Measurements from ENCODE around the gene SPRED3. TPM values are rescaled to one million over a fixed set of nuclear protein-coding genes. Genes with fewer than 3 reads are reported as not detected.

SPRED3 gene
- total and polyA plus RNA-seq, 2 donors (not counting 1 experiment from before 2014, with no cell fraction given), result 1.5 to 2.0 TPM

DNA sequence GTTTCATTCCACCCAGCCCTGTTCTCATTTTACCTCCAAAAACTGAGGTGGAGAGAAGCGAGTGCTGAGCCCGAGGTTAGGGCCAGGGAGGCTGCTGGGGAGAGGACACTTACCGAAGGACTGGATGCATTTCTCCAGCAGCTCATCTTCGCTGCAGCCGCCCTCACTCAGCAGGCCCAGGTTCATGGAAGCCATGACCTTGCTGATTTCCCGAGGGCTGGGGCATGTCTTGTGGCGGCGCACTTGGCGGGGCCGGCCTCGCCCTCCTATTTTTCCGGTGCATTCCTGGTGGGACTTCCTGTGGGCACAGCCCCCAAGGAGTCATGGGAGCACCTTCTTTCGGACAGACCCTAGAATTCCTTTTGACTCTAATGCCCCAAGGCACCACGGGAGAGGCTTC is 33.4 kb downstream of the SPRED3 start:
- H3K36me3 ChIP-seq (ENCODE audit: control insufficient read depth, insufficient read depth, low read length), result no peaks in the 10 kb centered on the region
- H2AFZ ChIP-seq (ENCODE audit: low read length), result no peak overlapping the region
- H3K9ac ChIP-seq (ENCODE audit: insufficient read depth, low read length), result no peak overlapping the region
- H3K4me1 ChIP-seq (ENCODE audit: control insufficient read depth, extremely low read depth, insufficient read depth, low read length), result no peaks in the 10 kb centered on the region
- peaks cover 18% of the 10 kb centered on the region for H3K27me3 ChIP-seq (ENCODE audit: control insufficient read depth, insufficient read depth, low read length)
- H3K9me3 ChIP-seq (ENCODE audit: control insufficient read depth, insufficient read depth, low read depth, low read length), result no peaks in the 10 kb centered on the region
- H3K79me2 ChIP-seq (ENCODE audit: control insufficient read depth, insufficient read depth, low read length), result no peaks in the 10 kb centered on the region
- H3K27ac ChIP-seq (ENCODE audit: insufficient read depth, low read length), result no peak overlapping the region
- H3K4me3 ChIP-seq (replicated peaks in 1 of 4; ENCODE audit: control extremely low read depth in 1 of 4, insufficient read depth in 1 of 4, low read depth in 3 of 4, low read length in 4 of 4), result no peak overlapping the region
- DNase-seq (ENCODE audit: low read depth in 2 of 2), result no peak
- H4K20me1 ChIP-seq (ENCODE audit: control insufficient read depth, extremely low read depth, insufficient read depth, low read length), result no peaks in the 10 kb centered on the region
- no peak overlapping the region for H3K4me2 ChIP-seq (ENCODE audit: extremely low read depth, insufficient read depth, low read length)
- no peak for TF ChIP-seq EZH2 (IDR thresholded peaks at IDR 0.05; ENCODE audit: low read length, missing control alignments)
- TF ChIP-seq, protein P1, sequence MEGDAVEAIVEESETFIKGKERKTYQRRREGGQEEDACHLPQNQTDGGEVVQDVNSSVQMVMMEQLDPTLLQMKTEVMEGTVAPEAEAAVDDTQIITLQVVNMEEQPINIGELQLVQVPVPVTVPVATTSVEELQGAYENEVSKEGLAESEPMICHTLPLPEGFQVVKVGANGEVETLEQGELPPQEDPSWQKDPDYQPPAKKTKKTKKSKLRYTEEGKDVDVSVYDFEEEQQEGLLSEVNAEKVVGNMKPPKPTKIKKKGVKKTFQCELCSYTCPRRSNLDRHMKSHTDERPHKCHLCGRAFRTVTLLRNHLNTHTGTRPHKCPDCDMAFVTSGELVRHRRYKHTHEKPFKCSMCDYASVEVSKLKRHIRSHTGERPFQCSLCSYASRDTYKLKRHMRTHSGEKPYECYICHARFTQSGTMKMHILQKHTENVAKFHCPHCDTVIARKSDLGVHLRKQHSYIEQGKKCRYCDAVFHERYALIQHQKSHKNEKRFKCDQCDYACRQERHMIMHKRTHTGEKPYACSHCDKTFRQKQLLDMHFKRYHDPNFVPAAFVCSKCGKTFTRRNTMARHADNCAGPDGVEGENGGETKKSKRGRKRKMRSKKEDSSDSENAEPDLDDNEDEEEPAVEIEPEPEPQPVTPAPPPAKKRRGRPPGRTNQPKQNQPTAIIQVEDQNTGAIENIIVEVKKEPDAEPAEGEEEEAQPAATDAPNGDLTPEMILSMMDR (conservative IDR thresholded peaks at IDR 0.05 in 1 of 2, IDR thresholded peaks at IDR 0.05 in 1 of 2; ENCODE audit: low read depth in 1 of 2, low read length in 2 of 2), result no peak

DNA sequence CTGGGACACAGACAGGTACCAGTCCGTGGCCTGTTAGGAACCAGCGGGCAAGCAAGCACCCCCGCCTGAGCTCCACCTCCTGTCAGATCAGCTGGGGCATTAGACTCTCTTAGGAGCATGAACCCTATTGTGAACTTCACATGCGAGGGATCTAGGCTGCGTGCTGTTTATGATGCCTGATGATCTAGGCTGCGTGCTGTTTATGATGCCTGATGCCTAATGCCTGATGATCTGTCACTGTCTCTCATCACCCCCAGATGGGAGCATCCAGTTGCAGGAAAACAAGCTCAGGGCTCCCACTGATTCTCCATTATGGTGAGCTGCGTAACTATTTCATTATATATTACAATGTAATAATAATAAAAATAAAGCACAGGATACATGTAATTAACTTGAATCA is 33.9 kb downstream of the SPRED3 start:
- DNase-seq (ENCODE audit: low read depth in 2 of 2), result no peak
- H3K79me2 ChIP-seq (ENCODE audit: control insufficient read depth, insufficient read depth, low read length), result no peaks in the 10 kb centered on the region
- no peaks in the 10 kb centered on the region for H3K9me3 ChIP-seq (ENCODE audit: control insufficient read depth, insufficient read depth, low read depth, low read length)

DNA sequence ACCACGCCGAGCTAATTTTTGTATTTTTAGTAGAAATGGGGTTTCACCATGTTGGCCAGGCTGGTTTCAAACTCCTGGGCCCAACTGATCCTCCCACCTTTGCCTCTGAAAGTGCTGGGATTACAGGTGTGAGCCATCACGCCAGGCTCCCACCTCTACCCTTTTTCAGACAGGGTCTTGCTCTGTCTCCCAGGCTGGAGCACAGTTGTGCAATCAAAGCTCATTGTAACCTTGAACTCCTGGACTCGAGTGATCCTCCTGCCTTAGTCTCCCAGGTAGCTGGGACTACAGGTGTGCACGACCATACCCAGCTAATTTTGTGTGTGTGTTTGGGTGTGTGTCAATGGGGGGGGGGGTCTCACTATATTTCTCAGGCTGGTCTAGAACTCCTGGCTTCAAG is 35.8 kb downstream of the SPRED3 start:
- DNase-seq (ENCODE audit: low read depth in 2 of 2), result no peak
- no peak overlapping the region for H2AFZ ChIP-seq (ENCODE audit: low read length)
- TF ChIP-seq EZH2 (IDR thresholded peaks at IDR 0.05; ENCODE audit: low read length, missing control alignments), result no peak
- TF ChIP-seq, protein P1 (conservative IDR thresholded peaks at IDR 0.05 in 1 of 2, IDR thresholded peaks at IDR 0.05 in 1 of 2; ENCODE audit: low read depth in 1 of 2, low read length in 2 of 2), result no peak
- H4K20me1 ChIP-seq (ENCODE audit: control insufficient read depth, extremely low read depth, insufficient read depth, low read length), result no peaks in the 10 kb centered on the region
- no peaks in the 10 kb centered on the region for H3K36me3 ChIP-seq (ENCODE audit: control insufficient read depth, insufficient read depth, low read length)
- H3K79me2 ChIP-seq (ENCODE audit: control insufficient read depth, insufficient read depth, low read length), result no peaks in the 10 kb centered on the region
- H3K27ac ChIP-seq (ENCODE audit: insufficient read depth, low read length), result no peak overlapping the region
- no peaks in the 10 kb centered on the region for H3K4me1 ChIP-seq (ENCODE audit: control insufficient read depth, extremely low read depth, insufficient read depth, low read length)
- H3K4me2 ChIP-seq (ENCODE audit: extremely low read depth, insufficient read depth, low read length), result no peak overlapping the region
- no peak overlapping the region for H3K9ac ChIP-seq (ENCODE audit: insufficient read depth, low read length)
- peaks cover 8% of the 10 kb centered on the region for H3K27me3 ChIP-seq (ENCODE audit: control insufficient read depth, insufficient read depth, low read length)
- H3K4me3 ChIP-seq (replicated peaks in 1 of 4; ENCODE audit: control extremely low read depth in 1 of 4, insufficient read depth in 1 of 4, low read depth in 3 of 4, low read length in 4 of 4), result no peak overlapping the region
- no peaks in the 10 kb centered on the region for H3K9me3 ChIP-seq (ENCODE audit: control insufficient read depth, insufficient read depth, low read depth, low read length)

More for the DNA sequence above, 33.9 kb downstream of the SPRED3 start:
- Histone ChIP-seq H3K36me3 (ENCODE audit: control insufficient read depth, insufficient read depth, low read length) (no peaks in the 10 kb centered on the region), H4K20me1 (ENCODE audit: control insufficient read depth, extremely low read depth, insufficient read depth, low read length) (no peaks in the 10 kb centered on the region), H3K4me1 (ENCODE audit: control insufficient read depth, extremely low read depth, insufficient read depth, low read length) (no peaks in the 10 kb centered on the region), H3K4me2 (ENCODE audit: extremely low read depth, insufficient read depth, low read length) (no peak overlapping the region), H3K27me3 (ENCODE audit: control insufficient read depth, insufficient read depth, low read length) (peaks cover 18% of the 10 kb centered on the region), H3K9ac (ENCODE audit: insufficient read depth, low read length) (no peak overlapping the region), H3K4me3 (replicated peaks in 1 of 4; ENCODE audit: control extremely low read depth in 1 of 4, insufficient read depth in 1 of 4, low read depth in 3 of 4, low read length in 4 of 4) (no peak overlapping the region), H3K27ac (ENCODE audit: insufficient read depth, low read length) (no peak overlapping the region), H2AFZ (ENCODE audit: low read length) (no peak overlapping the region)
- no peak for TF ChIP-seq EZH2 (IDR thresholded peaks at IDR 0.05; ENCODE audit: low read length, missing control alignments)
- TF ChIP-seq, protein P1 (conservative IDR thresholded peaks at IDR 0.05 in 1 of 2, IDR thresholded peaks at IDR 0.05 in 1 of 2; ENCODE audit: low read depth in 1 of 2, low read length in 2 of 2), result no peak

Data from fibroblast of lung (primary cell).